HEK293 (cell line): ENCODE results near the gene SRRM1.

Experiments
- FEZF1 ChIP-seq: fragments of 450-650 bp; formaldehyde crosslinking; IDR thresholded peaks from 2 replicates; pipeline ENCODE4 v1.5.1; 2016; ENCODE audit warnings: missing biosample characterization, missing genetic modification characterization
- GLIS1 ChIP-seq: fragments of 450-650 bp; formaldehyde crosslinking; IDR thresholded peaks from 2 replicates; pipeline ENCODE4 v1.5.1; 2016; ENCODE audit warnings: missing biosample characterization, missing genetic modification characterization
- KLF16 ChIP-seq: fragments of 450-650 bp; formaldehyde crosslinking; IDR thresholded peaks from 2 replicates; pipeline ENCODE4 v1.5.1; 2017; ENCODE audit warnings: missing biosample characterization, missing genetic modification characterization
- KLF9 ChIP-seq: fragments of 450-650 bp; formaldehyde crosslinking; IDR thresholded peaks from 2 replicates; pipeline ENCODE4 v1.5.1; 2016; ENCODE audit warnings: missing biosample characterization, missing genetic modification characterization, low read depth
- MZF1 ChIP-seq: fragments of 450-650 bp; formaldehyde crosslinking; IDR thresholded peaks from 2 replicates; pipeline ENCODE4 v1.5.1; 2017; ENCODE audit warnings: missing biosample characterization, missing genetic modification characterization, borderline replicate concordance
- OSR2 ChIP-seq: fragments of 450-650 bp; formaldehyde crosslinking; IDR thresholded peaks from 2 replicates; pipeline ENCODE4 v1.5.1; 2016; ENCODE audit warnings: missing biosample characterization, missing genetic modification characterization
- SP3 ChIP-seq: fragments of 450-650 bp; formaldehyde crosslinking; IDR thresholded peaks from 2 replicates; pipeline ENCODE4 v1.5.1; 2016; ENCODE audit warnings: missing biosample characterization, missing genetic modification characterization
- SP7 ChIP-seq: fragments of 450-650 bp; formaldehyde crosslinking; IDR thresholded peaks from 2 replicates; pipeline ENCODE4 v1.5.1; 2016; ENCODE audit warnings: missing biosample characterization, missing genetic modification characterization
- TRIM28 ChIP-seq: IDR thresholded peaks from 2 replicates; pipeline ENCODE4 v1.6.1; 2011; ENCODE audit warnings: low read length, control low read depth, borderline replicate concordance
- WT1 ChIP-seq: fragments of 450-650 bp; formaldehyde crosslinking; IDR thresholded peaks from 2 replicates; pipeline ENCODE4 v1.5.1; 2016; ENCODE audit warnings: missing biosample characterization, missing genetic modification characterization
- ZEB2 ChIP-seq: fragments of 450-650 bp; formaldehyde crosslinking; IDR thresholded peaks from 2 replicates; pipeline ENCODE4 v1.5.1; 2016; ENCODE audit warnings: missing biosample characterization, missing genetic modification characterization
- ZIC2 ChIP-seq: fragments of 450-650 bp; formaldehyde crosslinking; IDR thresholded peaks from 2 replicates; pipeline ENCODE4 v1.5.1; 2016; ENCODE audit warnings: missing biosample characterization, missing genetic modification characterization
- ZNF140 ChIP-seq: fragments of 450-650 bp; formaldehyde crosslinking; IDR thresholded peaks from 2 replicates; pipeline ENCODE4 v1.5.1; 2016; ENCODE audit warnings: missing biosample characterization, missing genetic modification characterization
- ZNF37A ChIP-seq: fragments of 450-650 bp; IDR thresholded peaks from 2 replicates; pipeline ENCODE4 v1.5.1; 2018; ENCODE audit warnings: missing biosample characterization, missing genetic modification characterization
- ZNF529 ChIP-seq: fragments of 450-650 bp; formaldehyde crosslinking; IDR thresholded peaks from 2 replicates; pipeline ENCODE4 v1.5.1; 2017; ENCODE audit warnings: missing genetic modification characterization, missing biosample characterization; ENCODE audit not compliant: insufficient replicate concordance
- ZNF549 ChIP-seq: fragments of 450-650 bp; IDR thresholded peaks from 2 replicates; pipeline ENCODE4 v1.5.1; 2018; ENCODE audit warnings: missing biosample characterization, missing genetic modification characterization, mild to moderate bottlenecking, inconsistent platforms, moderate library complexity
- ZNF561 ChIP-seq: fragments of 450-650 bp; IDR thresholded peaks from 2 replicates; pipeline ENCODE4 v1.5.1; 2018; ENCODE audit warnings: missing biosample characterization, missing genetic modification characterization, borderline replicate concordance
- ZNF664 ChIP-seq: fragments of 450-650 bp; formaldehyde crosslinking; IDR thresholded peaks from 2 replicates; pipeline ENCODE4 v1.5.1; 2016; ENCODE audit warnings: missing biosample characterization, missing genetic modification characterization
- ZNF701 ChIP-seq: fragments of 450-650 bp; formaldehyde crosslinking; IDR thresholded peaks from 2 replicates; pipeline ENCODE4 v1.5.1; 2016; ENCODE audit warnings: missing biosample characterization, missing genetic modification characterization
- ZSCAN30 ChIP-seq: fragments of 450-650 bp; IDR thresholded peaks from 2 replicates; pipeline ENCODE4 v1.5.1; 2018; ENCODE audit warnings: missing biosample characterization, mild to moderate bottlenecking, missing genetic modification characterization, moderate library complexity
- TF ChIP-seq, protein P1 (sequence below): fragments of 450-650 bp; formaldehyde crosslinking; IDR thresholded peaks from 2 replicates; pipeline ENCODE4 v1.5.1; 2016; ENCODE audit warnings: missing biosample characterization, missing genetic modification characterization, borderline replicate concordance
- TF ChIP-seq, protein P2 (sequence below): fragments of 450-650 bp; formaldehyde crosslinking; IDR thresholded peaks from 2 replicates; pipeline ENCODE4 v1.5.1; 2017; ENCODE audit warnings: missing biosample characterization, missing genetic modification characterization
- TF ChIP-seq, protein P3 (sequence below): fragments of 450-650 bp; formaldehyde crosslinking; IDR thresholded peaks from 2 replicates; pipeline ENCODE4 v1.5.1; 2016; ENCODE audit warnings: missing biosample characterization, missing genetic modification characterization
- TF ChIP-seq, protein P4 (sequence below): fragments of 450-650 bp; formaldehyde crosslinking; IDR thresholded peaks from 2 replicates; pipeline ENCODE4 v1.5.1; 2016; ENCODE audit warnings: missing biosample characterization, missing genetic modification characterization
- TF ChIP-seq, protein P5 (sequence below): fragments of 450-650 bp; formaldehyde crosslinking; IDR thresholded peaks from 2 replicates; pipeline ENCODE4 v1.5.1; 2016; ENCODE audit warnings: missing biosample characterization, missing genetic modification characterization
- TF ChIP-seq, protein P6 (sequence below): fragments of 450-650 bp; formaldehyde crosslinking; IDR thresholded peaks from 2 replicates; pipeline ENCODE4 v1.5.1; 2016; ENCODE audit warnings: missing biosample characterization, missing genetic modification characterization
- TF ChIP-seq, protein P7 (sequence below): fragments of 450-650 bp; formaldehyde crosslinking; conservative IDR thresholded peaks from 2 replicates; pipeline ENCODE4 v1.5.1; 2016; ENCODE audit warnings: low read depth, missing biosample characterization, missing genetic modification characterization

SRRM1 gene

DNA sequence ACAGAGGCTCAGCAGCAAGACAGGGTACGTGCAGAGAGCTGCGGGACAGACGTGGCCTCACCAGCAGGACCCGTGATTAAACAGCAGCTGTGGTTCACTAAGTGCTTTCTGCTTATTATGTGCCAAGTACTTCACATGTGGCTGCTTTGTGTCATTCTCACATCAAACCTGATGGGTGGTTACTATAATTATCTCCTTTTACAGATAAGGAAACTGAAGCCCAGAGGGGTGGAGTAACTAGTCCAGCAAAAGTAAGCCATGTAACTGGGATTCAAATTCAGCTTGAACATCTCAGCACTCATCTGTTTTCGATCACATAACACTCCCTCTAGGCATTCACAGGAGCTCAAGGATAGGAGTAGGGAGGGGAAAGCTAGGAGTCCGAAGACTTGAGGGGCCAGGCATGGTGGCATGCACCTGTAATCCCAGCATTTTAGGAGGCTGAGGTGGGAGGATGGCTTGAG is 51.3 kb downstream of the SRRM1 start (continued):
- TF ChIP-seq, protein P1, sequence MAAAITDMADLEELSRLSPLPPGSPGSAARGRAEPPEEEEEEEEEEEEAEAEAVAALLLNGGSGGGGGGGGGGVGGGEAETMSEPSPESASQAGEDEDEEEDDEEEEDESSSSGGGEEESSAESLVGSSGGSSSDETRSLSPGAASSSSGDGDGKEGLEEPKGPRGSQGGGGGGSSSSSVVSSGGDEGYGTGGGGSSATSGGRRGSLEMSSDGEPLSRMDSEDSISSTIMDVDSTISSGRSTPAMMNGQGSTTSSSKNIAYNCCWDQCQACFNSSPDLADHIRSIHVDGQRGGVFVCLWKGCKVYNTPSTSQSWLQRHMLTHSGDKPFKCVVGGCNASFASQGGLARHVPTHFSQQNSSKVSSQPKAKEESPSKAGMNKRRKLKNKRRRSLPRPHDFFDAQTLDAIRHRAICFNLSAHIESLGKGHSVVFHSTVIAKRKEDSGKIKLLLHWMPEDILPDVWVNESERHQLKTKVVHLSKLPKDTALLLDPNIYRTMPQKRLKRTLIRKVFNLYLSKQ = no peak
- TF ChIP-seq, protein P2, sequence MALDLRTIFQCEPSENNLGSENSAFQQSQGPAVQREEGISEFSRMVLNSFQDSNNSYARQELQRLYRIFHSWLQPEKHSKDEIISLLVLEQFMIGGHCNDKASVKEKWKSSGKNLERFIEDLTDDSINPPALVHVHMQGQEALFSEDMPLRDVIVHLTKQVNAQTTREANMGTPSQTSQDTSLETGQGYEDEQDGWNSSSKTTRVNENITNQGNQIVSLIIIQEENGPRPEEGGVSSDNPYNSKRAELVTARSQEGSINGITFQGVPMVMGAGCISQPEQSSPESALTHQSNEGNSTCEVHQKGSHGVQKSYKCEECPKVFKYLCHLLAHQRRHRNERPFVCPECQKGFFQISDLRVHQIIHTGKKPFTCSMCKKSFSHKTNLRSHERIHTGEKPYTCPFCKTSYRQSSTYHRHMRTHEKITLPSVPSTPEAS (tag by site-specific recombination) = no peak
- TF ChIP-seq ZNF37A (tag by site-specific recombination) (no peak), KLF16 (tag by site-specific recombination) (0 out of 2 replicates have a peak, but pooled peaks have one; percentile 39), ZNF529 (tag by site-specific recombination) (no peak), ZIC2 (peak; percentile 100), SP3 (tag by site-specific recombination) (no peak), KLF9 (no peak), ZSCAN30 (tag by site-specific recombination) (peak; percentile 58; the same call in 1 of the 2 replicates), ZNF664 (tag by site-specific recombination) (no peak), OSR2 (tag by site-specific recombination) (peak; percentile 100), ZEB2 (tag by site-specific recombination) (peak; percentile 65; the same call in 1 of the 2 replicates), ZNF549 (tag by site-specific recombination) (no peak), WT1 (tag by site-specific recombination) (peak; percentile 90), SP7 (tag by site-specific recombination) (peak; percentile 99), GLIS1 (peak; percentile 74), MZF1 (no peak), ZNF701 (no peak), FEZF1 (tag by site-specific recombination) (peak; percentile 75), TRIM28 (peak; percentile 85), ZNF140 (tag by site-specific recombination) (no peak), ZNF561 (no peak)
- TF ChIP-seq, protein P3, sequence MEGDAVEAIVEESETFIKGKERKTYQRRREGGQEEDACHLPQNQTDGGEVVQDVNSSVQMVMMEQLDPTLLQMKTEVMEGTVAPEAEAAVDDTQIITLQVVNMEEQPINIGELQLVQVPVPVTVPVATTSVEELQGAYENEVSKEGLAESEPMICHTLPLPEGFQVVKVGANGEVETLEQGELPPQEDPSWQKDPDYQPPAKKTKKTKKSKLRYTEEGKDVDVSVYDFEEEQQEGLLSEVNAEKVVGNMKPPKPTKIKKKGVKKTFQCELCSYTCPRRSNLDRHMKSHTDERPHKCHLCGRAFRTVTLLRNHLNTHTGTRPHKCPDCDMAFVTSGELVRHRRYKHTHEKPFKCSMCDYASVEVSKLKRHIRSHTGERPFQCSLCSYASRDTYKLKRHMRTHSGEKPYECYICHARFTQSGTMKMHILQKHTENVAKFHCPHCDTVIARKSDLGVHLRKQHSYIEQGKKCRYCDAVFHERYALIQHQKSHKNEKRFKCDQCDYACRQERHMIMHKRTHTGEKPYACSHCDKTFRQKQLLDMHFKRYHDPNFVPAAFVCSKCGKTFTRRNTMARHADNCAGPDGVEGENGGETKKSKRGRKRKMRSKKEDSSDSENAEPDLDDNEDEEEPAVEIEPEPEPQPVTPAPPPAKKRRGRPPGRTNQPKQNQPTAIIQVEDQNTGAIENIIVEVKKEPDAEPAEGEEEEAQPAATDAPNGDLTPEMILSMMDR (tag by site-specific recombination) = no peak
- TF ChIP-seq, protein P4, sequence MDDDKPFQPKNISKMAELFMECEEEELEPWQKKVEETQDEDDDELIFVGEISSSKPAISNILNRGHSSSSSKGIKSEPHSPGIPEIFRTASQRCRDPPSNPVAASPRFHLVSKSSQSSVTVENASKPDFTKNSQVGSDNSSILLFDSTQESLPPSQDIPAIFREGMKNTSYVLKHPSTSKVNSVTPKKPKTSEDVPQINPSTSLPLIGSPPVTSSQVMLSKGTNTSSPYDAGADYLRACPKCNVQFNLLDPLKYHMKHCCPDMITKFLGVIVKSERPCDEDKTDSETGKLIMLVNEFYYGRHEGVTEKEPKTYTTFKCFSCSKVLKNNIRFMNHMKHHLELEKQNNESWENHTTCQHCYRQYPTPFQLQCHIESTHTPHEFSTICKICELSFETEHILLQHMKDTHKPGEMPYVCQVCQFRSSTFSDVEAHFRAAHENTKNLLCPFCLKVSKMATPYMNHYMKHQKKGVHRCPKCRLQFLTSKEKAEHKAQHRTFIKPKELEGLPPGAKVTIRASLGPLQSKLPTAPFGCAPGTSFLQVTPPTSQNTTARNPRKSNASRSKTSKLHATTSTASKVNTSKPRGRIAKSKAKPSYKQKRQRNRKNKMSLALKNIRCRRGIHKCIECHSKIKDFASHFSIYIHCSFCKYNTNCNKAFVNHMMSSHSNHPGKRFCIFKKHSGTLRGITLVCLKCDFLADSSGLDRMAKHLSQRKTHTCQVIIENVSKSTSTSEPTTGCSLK (tag by site-specific recombination) = no peak
- TF ChIP-seq, protein P5, sequence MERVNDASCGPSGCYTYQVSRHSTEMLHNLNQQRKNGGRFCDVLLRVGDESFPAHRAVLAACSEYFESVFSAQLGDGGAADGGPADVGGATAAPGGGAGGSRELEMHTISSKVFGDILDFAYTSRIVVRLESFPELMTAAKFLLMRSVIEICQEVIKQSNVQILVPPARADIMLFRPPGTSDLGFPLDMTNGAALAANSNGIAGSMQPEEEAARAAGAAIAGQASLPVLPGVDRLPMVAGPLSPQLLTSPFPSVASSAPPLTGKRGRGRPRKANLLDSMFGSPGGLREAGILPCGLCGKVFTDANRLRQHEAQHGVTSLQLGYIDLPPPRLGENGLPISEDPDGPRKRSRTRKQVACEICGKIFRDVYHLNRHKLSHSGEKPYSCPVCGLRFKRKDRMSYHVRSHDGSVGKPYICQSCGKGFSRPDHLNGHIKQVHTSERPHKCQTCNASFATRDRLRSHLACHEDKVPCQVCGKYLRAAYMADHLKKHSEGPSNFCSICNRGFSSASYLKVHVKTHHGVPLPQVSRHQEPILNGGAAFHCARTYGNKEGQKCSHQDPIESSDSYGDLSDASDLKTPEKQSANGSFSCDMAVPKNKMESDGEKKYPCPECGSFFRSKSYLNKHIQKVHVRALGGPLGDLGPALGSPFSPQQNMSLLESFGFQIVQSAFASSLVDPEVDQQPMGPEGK = 0 out of 2 replicates have a peak, but pooled peaks have one; percentile 14
- TF ChIP-seq, protein P6, sequence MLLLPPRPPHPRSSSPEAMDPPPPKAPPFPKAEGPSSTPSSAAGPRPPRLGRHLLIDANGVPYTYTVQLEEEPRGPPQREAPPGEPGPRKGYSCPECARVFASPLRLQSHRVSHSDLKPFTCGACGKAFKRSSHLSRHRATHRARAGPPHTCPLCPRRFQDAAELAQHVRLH (tag by site-specific recombination) = peak; percentile 24; the same call in 1 of the 2 replicates
- TF ChIP-seq, protein P7, sequence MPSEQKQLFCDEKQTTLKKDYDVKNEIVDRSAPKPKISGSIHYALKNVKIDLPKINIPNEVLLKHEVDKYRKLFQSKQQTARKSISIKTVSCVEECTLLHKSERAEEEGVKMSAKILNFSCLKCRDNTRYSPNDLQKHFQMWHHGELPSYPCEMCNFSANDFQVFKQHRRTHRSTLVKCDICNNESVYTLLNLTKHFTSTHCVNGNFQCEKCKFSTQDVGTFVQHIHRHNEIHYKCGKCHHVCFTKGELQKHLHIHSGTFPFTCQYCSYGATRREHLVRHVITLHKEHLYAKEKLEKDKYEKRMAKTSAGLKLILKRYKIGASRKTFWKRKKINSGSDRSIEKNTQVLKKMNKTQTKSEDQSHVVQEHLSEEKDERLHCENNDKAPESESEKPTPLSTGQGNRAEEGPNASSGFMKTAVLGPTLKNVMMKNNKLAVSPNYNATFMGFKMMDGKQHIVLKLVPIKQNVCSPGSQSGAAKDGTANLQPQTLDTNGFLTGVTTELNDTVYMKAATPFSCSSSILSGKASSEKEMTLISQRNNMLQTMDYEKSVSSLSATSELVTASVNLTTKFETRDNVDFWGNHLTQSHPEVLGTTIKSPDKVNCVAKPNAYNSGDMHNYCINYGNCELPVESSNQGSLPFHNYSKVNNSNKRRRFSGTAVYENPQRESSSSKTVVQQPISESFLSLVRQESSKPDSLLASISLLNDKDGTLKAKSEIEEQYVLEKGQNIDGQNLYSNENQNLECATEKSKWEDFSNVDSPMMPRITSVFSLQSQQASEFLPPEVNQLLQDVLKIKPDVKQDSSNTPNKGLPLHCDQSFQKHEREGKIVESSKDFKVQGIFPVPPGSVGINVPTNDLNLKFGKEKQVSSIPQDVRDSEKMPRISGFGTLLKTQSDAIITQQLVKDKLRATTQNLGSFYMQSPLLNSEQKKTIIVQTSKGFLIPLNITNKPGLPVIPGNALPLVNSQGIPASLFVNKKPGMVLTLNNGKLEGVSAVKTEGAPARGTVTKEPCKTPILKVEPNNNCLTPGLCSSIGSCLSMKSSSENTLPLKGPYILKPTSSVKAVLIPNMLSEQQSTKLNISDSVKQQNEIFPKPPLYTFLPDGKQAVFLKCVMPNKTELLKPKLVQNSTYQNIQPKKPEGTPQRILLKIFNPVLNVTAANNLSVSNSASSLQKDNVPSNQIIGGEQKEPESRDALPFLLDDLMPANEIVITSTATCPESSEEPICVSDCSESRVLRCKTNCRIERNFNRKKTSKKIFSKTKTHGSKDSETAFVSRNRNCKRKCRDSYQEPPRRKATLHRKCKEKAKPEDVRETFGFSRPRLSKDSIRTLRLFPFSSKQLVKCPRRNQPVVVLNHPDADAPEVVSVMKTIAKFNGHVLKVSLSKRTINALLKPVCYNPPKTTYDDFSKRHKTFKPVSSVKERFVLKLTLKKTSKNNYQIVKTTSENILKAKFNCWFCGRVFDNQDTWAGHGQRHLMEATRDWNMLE (tag by site-specific recombination) = no peak
